Hematopoietic multipotent progenitor cell treated with erythropoietin and hydrocortisone succinate and interleukin-3 and kit ligand, for 15 days (in vitro differentiated cells): ENCODE data around the gene ZNF451.

Source experiments
- DNase-seq: peaks from one replicate; pipeline ENCODE4 v3.0.0-alpha.2; 2015; ENCODE audit warnings: low spot score

The ZNF451 gene

GRCh38 chr6:57205550-57206328 lies 115.8 kb downstream of the ZNF451 start:
- no peak for DNase-seq

GRCh38 chr6:57207141-57207540 lies 117.2 kb downstream of the ZNF451 start:
- no peak for DNase-seq

- no peak for DNase-seq
These were observed 117.9 kb downstream of the ZNF451 start for GRCh38 chr6:57207872-57208271.

GRCh38 chr6:57209030-57209429 lies 119.0 kb downstream of the ZNF451 start:
- no peak for DNase-seq

GRCh38 chr6:57210060-57210459 lies 120.1 kb downstream of the ZNF451 start:
- DNase-seq, result no peak

GRCh38 chr6:57215260-57215659 lies 125.3 kb downstream of the ZNF451 start:
- DNase-seq, result no peak

- DNase-seq, result no peak
These were observed 126.5 kb downstream of the ZNF451 start for GRCh38 chr6:57216235-57217101.

- DNase-seq, result no peak
These were observed 127.3 kb downstream of the ZNF451 start for GRCh38 chr6:57217270-57217669.
